Measurements from ENCODE around the gene CELSR1. TPM values are rescaled to one million over a fixed set of nuclear protein-coding genes. Genes with fewer than 3 reads are reported as not detected.
A peak's percentile ranks its signal among the peaks of the same experiment; 100 is the strongest.

Gene CELSR1
- total RNA-seq, 1 experiment from 2014 or later: 30.7 TPM

DNA sequence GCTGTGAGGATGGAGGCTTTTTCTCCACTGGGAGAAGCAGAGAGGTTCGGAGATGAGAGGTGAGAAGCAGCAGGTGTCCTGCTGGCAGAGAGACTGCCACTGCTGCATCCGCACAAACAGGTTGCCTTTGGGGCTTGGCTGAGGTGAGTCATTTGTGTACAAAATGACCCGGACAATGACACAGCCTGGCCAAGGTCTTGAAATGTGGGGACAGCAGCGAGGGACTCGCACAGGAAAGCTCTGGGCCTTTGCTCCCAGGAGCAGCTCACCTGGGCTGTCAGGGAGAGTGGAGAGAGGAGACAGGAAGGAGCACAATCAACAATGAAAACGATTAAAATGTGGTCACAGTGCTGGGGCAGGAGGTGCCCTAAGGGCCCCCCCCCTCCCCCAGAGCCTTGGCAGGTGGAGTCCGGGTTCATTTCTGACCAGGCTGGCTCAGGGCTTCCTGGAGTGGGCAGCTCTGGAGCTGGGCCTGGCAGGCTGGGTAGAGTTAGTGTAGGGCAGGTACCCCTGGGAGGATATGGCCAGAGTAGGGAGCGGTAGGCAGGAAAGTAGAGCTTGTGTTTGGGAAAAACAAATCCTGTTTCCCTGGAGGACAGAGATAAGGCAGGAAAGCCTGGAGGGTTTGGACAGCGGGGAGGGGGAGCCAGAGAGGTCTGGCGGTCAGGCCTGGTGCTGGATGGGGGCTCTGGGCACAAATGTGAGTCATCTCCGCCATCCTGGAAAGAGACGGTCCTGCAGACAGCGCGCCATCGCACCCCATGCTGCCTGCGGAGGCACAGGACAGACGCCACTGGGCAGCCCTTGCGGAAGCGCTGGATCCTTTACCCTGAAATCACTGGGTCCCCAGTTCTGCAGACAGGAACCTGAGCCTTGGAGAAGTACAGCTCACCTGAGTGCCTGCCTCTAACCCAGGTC is 37.8 kb upstream of the CELSR1 start:
- DNase-seq (ENCODE audit: low read depth, low spot score) (no peak), ATAC-seq (peak; percentile 57)
- CTCF ChIA-PET: no interaction called here
- Histone ChIP-seq H3K4me3 (ENCODE audit: low read depth in 2 of 2, low read length in 2 of 2) (peak overlapping the region in 1 of 2 experiments; percentile 52; a peak in 2 of 4 replicates), H3K36me3 (ENCODE audit: control insufficient read depth, insufficient read depth, low read length) (no peaks in the 10 kb centered on the region), H3K27me3 (ENCODE audit: control insufficient read depth, insufficient read depth, low read length) (no peaks in the 10 kb centered on the region), H3K27ac (ENCODE audit: low read length) (peak overlapping the region; percentile 77), H3K4me1 (ENCODE audit: control insufficient read depth, insufficient read depth, low read length) (peaks cover 39% of the 10 kb centered on the region), H3K9me3 (ENCODE audit: control insufficient read depth, insufficient read depth, low read depth, low read length) (no peaks in the 10 kb centered on the region)
- no TSS peak for BruUV-seq (replicated peaks)
- POLR2A ChIA-PET: interaction anchor here (0.6 kb wide), 1 partner anchor 12 kb away, joined by 3 read pairs; no protein-coding TSS in a partner anchor
- in situ Hi-C loops (cut with HindIII; ENCODE audit: low pct_unique_long_range_greater_than_20kb, low sequenced_read_pairs) (no loop called here), intact Hi-C loops (cut with micrococcal nuclease; ENCODE audit: unreplicated experiment) (no loop called here)
- no peak for TF ChIP-seq CTCF (IDR thresholded peaks at IDR 0.05)
- TF ChIP-seq POLR2AphosphoS5 (IDR thresholded peaks at IDR 0.05; ENCODE audit: low read depth, low read length): no peak
- TF ChIP-seq SIN3A (IDR thresholded peaks at IDR 0.05; ENCODE audit: borderline replicate concordance, insufficient read depth, low read depth, low read length): no peak
- no peak for TF ChIP-seq TCF7L2 (IDR thresholded peaks at IDR 0.05; ENCODE audit: low read depth, low read length)
- TF ChIP-seq REST (IDR thresholded peaks at IDR 0.05; ENCODE audit: insufficient read depth in 1 of 2, low read depth in 2 of 2, low read length in 1 of 2): no peak

GRCh38 chr22:46574438-46574992 is 37.1 kb upstream of the CELSR1 start:
- H3K4me3 ChIP-seq (ENCODE audit: low read depth in 2 of 2, low read length in 2 of 2): no peak overlapping the region
- BruUV-seq (replicated peaks): no TSS peak
- ATAC-seq: no peak
- in situ Hi-C loops (cut with HindIII; ENCODE audit: low pct_unique_long_range_greater_than_20kb, low sequenced_read_pairs): no loop called here
- H3K4me1 ChIP-seq (ENCODE audit: control insufficient read depth, insufficient read depth, low read length): peaks cover 39% of the 10 kb centered on the region
- H3K9me3 ChIP-seq (ENCODE audit: control insufficient read depth, insufficient read depth, low read depth, low read length): no peaks in the 10 kb centered on the region
- H3K27me3 ChIP-seq (ENCODE audit: control insufficient read depth, insufficient read depth, low read length): no peaks in the 10 kb centered on the region
- POLR2A ChIA-PET: no interaction called here
- 0 out of 2 replicates have a peak overlapping the region, but pooled peaks have one; percentile 44 for H3K27ac ChIP-seq (ENCODE audit: low read length)
- no peaks in the 10 kb centered on the region for H3K36me3 ChIP-seq (ENCODE audit: control insufficient read depth, insufficient read depth, low read length)
- CTCF ChIA-PET: no interaction called here
- TF ChIP-seq SIN3A (IDR thresholded peaks at IDR 0.05; ENCODE audit: borderline replicate concordance, insufficient read depth, low read depth, low read length) (no peak), POLR2AphosphoS5 (IDR thresholded peaks at IDR 0.05; ENCODE audit: low read depth, low read length) (no peak), REST (IDR thresholded peaks at IDR 0.05; ENCODE audit: insufficient read depth in 1 of 2, low read depth in 2 of 2, low read length in 1 of 2) (no peak), TCF7L2 (IDR thresholded peaks at IDR 0.05; ENCODE audit: low read depth, low read length) (no peak), CTCF (IDR thresholded peaks at IDR 0.05) (no peak)
- DNase-seq (ENCODE audit: low read depth, low spot score): no peak
- intact Hi-C loops (cut with micrococcal nuclease; ENCODE audit: unreplicated experiment): no loop called here
